LNCaP clone FGC (cell line): ENCODE measurements around the gene GALNT9.

Source experiments
- DNase-seq: peaks from one replicate; pipeline ENCODE4 v3.0.0-alpha.2; 2011; ENCODE audit warnings: low read depth
- H3K4me3 ChIP-seq: 2 replicates; pipeline ENCODE4 v1.5.1; 2011; ENCODE audit warnings: mild to moderate bottlenecking, low read depth, low read length, control low read depth
- TF ChIP-seq, protein P1 (sequence below): IDR thresholded peaks from 2 replicates; pipeline ENCODE4 v1.5.1; 2012; ENCODE audit warnings: mild to moderate bottlenecking; ENCODE audit not compliant: control insufficient read depth, insufficient read depth; ENCODE audit errors: extremely low read depth

GALNT9 gene

DNA sequence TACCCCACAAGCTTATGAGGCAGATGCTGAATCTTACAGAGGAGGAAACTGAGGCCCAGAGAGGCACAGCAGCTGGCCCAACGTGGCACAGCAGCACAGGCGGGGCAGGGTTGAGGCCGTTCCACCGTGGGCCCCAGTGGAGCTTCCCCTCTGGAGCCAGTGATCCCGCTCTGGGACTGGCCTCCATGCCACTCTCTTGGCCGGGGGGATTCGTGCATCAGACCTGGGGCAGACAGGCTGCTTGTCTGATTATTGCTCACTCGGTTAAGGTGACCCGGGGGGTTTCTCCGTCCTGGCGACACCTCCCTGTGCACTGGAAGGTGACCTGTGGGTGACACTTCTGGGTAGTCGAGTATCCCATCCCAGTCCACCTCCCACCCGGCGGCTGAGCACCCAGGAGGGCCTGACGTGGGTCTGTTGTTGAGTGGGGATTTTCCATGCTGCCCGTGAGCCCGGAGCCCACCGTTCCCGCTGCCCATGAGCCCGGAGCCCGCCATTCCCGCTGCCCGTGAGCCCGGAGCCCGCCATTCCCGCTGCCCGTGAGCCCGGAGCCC, 157.3 kb downstream of the GALNT9 start:
- TF ChIP-seq, protein P1, sequence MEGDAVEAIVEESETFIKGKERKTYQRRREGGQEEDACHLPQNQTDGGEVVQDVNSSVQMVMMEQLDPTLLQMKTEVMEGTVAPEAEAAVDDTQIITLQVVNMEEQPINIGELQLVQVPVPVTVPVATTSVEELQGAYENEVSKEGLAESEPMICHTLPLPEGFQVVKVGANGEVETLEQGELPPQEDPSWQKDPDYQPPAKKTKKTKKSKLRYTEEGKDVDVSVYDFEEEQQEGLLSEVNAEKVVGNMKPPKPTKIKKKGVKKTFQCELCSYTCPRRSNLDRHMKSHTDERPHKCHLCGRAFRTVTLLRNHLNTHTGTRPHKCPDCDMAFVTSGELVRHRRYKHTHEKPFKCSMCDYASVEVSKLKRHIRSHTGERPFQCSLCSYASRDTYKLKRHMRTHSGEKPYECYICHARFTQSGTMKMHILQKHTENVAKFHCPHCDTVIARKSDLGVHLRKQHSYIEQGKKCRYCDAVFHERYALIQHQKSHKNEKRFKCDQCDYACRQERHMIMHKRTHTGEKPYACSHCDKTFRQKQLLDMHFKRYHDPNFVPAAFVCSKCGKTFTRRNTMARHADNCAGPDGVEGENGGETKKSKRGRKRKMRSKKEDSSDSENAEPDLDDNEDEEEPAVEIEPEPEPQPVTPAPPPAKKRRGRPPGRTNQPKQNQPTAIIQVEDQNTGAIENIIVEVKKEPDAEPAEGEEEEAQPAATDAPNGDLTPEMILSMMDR, result no peak
- H3K4me3 ChIP-seq, result no peak overlapping the region
- DNase-seq, result no peak

DNA sequence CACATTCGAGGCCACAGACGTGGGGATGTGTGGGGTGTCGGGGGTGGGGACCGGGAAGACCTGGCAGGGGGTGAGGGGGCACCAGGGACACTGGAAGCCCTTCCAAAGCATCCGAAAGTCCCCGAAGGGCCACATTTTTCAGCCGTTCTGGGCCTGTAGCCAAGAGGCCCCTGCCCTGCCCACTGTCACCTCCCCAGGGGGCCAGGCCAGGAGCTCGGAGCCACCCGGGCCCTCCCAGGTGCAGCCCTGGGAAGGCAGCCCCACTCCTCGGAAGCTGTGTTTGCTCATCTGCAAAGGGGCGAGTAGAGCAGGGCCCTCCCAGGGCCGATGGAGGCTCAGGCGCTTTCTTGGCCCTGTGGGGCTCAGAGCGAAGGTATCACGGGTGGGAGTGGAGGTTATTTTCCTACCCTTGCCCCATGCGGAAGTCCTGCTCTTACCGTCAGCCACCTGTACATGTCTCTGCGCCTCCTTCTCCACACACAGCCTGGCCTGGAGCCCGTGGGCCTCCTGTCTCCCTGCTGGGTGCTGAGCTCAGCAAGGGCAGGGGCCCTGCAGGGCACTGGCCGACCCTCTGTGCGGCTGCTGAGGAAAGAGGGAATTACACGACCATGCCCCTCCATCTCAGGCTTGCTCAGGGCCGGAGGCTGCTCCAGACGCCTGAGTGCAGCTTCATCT, 158.0 kb downstream of the GALNT9 start:
- H3K4me3 ChIP-seq, result no peak overlapping the region
- no peak for DNase-seq
- TF ChIP-seq, protein P1, result no peak

- H3K4me3 ChIP-seq, result no peak overlapping the region
- TF ChIP-seq, protein P1, result no peak
- no peak for DNase-seq
Measured at GRCh38 chr12:132170637-132171292, 158.6 kb downstream of the GALNT9 start.

DNA sequence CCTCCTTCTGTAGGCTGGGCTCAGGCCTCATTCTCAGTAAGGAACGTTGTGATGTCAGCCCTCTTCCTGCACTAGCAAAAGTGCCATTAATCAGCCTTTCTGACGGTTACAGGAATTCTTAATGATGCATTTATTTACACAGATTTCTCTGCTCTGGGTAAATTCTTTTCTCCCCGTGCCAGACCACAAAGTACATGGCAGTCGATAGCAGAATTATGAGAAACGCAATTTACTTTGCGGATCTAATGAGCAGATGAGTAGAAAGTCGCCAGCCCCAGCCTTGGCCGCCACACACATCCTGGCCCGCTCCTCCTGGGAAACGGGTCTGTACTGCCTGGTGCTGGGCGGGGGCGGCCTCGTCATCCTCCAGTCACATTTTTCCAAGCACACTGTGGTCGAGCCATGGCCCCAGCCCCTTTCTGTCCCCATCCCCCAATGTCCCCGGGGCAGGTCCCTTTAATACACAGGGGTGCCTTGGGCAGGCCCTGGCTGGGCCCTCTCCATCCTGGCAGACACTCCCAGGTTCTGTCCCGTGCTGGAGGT, 159.2 kb downstream of the GALNT9 start:
- H3K4me3 ChIP-seq, result no peak overlapping the region
- TF ChIP-seq, protein P1, result no peak
- no peak for DNase-seq

- TF ChIP-seq, protein P1, result no peak
- DNase-seq, result no peak
- no peak overlapping the region for H3K4me3 ChIP-seq
Measured at GRCh38 chr12:132169376-132169775, 160.0 kb downstream of the GALNT9 start.

DNA sequence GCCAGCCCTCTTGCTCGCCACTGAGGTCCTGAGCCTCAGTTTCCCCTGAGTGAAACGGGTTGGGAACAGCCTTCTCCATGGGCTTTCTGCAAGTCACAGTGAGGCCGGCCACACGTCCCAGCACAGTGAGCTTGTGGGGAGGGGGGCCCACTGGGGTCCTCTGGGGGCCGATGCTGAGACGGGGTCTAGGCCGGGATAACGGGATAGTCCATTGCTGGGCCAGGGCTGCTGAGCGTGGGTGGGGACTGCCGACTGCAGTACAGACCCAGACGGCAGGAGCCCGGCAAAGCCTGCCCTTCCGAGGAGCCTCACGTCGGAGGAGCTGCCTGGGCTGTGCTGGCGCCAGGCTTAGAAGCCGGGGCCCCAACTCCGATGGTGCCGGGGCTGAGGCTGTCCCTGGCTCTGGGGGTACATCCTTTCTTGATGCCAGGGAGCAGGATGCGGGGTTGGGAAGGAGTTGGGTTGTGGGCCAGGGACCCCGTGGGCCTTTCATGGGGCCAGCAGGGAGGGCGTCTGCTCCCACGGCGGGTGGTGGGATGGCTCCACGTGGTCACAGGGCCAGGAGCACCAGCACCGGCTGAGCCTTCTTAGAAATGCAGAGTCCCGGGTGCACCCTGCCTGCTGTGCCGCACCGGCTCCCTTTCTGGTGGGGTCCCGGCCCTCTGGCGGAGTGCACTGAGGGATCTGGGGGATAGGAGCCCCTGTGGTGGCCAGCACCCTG, 160.9 kb downstream of the GALNT9 start:
- DNase-seq, result no peak
- TF ChIP-seq, protein P1, result no peak

More for the DNA sequence above, 160.9 kb downstream of the GALNT9 start:
- no peak overlapping the region for H3K4me3 ChIP-seq
